ENCODE measurements around the gene PPFIA3.

- TF ChIP-seq CTCF (IDR thresholded peaks at IDR 0.05) (no peak), EZH2 (IDR thresholded peaks at IDR 0.05; ENCODE audit: borderline replicate concordance, insufficient read depth, low read depth, low read length, poor library complexity, severe bottlenecking) (no peak)
Observed at GRCh38 chr19:49086296-49086695, 33.0 kb upstream of the PPFIA3 start.
